Islet precursor cell (in vitro differentiated cells): ENCODE data around the gene GSTO2.

ENCODE experiments used
- DNase-seq: peaks from one replicate; pipeline ENCODE4 v3.0.0-alpha.2; 2018

Gene GSTO2

DNA sequence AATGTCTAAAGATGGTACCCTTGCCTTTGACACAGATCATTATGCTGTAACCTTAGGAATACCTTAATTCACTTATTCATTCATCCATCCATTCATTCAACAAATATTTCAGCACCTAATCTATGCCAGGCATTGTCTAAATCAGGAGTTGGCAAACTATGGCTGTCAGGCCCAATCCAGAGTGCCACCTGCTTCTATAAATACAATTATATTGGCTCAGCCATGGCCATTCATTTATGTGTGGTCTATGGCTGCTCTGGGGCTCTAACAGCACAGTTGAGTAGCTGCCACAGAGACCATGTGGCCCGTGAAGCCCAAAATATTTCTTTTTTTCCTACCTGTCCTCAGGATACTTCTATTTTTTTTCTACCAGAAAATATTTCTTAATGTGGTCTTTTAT, 75.2 kb downstream of the GSTO2 start:
- DNase-seq = no peak

DNA sequence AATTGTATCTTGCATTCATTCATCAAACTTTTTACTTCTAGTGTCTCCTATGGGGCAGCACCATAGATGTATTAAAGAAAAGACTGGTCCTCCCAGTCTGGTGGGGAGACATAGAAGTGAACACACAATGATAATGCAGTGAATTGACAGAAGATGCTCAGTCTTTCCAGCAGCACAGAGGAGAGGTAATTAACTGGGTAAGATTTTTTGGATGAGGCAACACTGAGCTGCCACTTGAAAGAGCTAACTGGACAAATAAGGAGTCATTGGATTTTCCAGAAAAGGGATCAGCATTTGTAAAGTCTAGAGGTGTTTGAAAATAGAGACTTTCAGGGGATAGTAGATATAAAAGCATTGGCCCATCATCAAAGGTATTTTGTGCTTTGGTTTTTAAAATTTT, 76.5 kb downstream of the GSTO2 start:
- no peak for DNase-seq

DNA sequence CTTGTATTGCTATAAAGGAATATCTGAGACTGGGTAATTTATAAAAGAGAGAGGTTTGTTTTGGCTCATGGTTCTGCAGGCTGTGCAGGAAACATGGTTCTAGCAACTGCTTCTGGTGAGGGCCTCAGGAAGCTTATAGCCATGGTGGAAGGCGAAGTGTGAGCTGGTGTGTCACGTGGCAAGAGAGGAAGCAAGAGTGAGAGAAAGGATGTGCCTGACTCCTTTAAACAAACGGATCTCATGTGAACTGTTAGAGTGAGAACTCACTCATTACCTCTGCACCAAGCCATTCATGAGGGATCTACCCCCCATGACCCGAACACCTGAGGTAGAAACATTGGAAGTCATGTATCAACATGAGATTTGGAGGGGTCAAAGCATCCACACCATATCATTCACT, 77.0 kb downstream of the GSTO2 start:
- no peak for DNase-seq

DNA sequence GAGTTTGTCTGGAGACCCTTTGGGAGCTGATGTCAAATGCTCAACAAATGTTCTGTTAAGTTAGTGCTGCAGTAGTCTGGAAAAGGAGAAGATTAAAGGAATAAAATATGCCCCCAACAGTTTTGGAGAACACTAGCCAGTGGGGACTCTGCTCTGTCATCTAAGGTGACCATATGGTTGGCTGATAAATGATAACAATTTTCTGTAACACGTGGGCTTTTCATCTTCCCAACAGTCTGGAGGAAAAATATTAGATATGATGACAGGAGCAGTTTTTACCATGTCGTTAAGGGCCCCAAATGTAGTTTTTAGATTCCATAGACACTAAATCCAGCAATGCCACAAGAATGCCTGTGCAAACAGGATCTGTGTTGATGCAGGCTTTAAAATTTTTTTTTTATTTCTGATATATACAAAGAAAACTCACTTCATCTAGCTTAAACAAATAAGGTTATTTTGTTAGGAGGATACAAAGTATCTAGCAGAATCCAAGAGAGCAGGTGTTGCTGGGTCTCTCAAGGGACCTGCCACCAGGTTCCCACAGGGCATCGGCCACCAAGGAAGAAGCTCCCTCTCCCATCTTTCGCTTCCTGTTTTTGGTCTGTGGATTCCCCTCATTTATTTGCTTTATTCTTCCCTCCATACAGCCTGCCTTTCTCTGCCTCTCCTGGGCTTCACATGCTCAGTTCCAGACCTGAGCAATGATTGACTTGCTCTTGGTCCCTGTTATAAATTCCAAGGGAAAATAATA, 78.5 kb downstream of the GSTO2 start:
- DNase-seq = no peak

- DNase-seq = no peak
Measured at GRCh38 chr10:104348601-104349000, 79.6 kb downstream of the GSTO2 start.

- DNase-seq = no peak
Measured at GRCh38 chr10:104349623-104350126, 80.7 kb downstream of the GSTO2 start.

GRCh38 chr10:104350127-104350635, 81.2 kb downstream of the GSTO2 start:
- DNase-seq = no peak

- no peak for DNase-seq
Measured at GRCh38 chr10:104351061-104351702, 82.2 kb downstream of the GSTO2 start.

GRCh38 chr10:104351919-104352318, 82.9 kb downstream of the GSTO2 start:
- no peak for DNase-seq

DNA sequence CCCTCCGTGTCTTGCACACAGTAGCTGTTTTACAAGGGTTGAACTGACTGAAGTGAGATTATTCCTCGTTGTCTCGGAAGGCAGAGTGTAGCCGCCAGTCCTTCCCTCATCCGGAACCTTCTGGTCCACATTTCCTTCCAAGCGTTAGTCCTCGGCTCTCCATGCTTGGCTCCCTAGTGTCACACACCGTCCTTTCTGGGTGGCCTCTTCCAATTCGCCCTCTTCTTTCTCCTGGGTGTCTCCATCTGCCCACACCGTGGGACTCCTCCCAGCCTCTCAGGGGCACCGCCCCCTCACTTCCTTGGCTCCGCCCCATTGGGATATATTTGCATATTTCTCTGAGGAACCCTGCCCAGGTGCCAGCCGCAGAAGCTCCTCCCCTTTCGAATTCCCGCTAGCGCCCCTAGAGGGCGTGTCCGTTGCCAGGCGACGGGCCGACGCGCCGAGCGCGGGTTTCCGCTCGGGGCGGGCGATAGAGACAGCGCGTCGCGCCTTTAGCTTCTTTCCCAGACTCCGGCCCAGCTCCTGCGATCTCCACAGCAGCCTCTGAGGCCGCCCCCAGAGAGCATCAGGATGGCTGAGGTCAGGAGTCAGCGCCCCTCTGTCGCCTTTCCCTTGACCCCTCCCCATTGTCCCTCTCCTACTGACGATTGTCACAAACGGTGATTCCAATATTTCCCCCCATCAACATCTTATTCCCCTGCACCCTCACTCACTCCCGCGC, 84.5 kb downstream of the GSTO2 start, which contains the start of gene CFAP58:
Gene CFAP58, plus strand, starts transcription at position 509 of the 724 bp plus-strand sequence. Its CDS starts 65 bp downstream, at position 574.
- DNase-seq = peak; percentile 95
